Stimulated activated memory B cell treated with anti-CD40 and anti-IgM and Interleukin-4, amounts not matched to agents 10 μg/mL and 1 μg/mL and 100 μg/mL, for 72 hours (primary cell): Measurements from ENCODE around the gene PMEPA1.
"Not testable (repeated sequence)": the region's sequence is repeated elsewhere in the genome, so short reads cannot be mapped to it uniquely, and the experiment has no call there.

Source experiments
- ATAC-seq: fragments of 150-1000 bp; cut with Tn5 transposase; 2 replicates; pipeline ENCODE4 v1.10.0; 2021
- H3K27ac Mint-ChIP-seq: one replicate; pipeline ENCODE4 v1.8.0; 2022; ENCODE audit warnings: mild to moderate bottlenecking, mixed read lengths
- H3K27me3 Mint-ChIP-seq: one replicate; pipeline ENCODE4 v1.8.0; 2022; ENCODE audit warnings: mixed read lengths
- H3K36me3 Mint-ChIP-seq: one replicate; pipeline ENCODE4 v1.8.0; 2022; ENCODE audit warnings: mixed read lengths
- H3K4me1 Mint-ChIP-seq: one replicate; pipeline ENCODE4 v1.8.0; 2022; ENCODE audit warnings: mixed read lengths
- H3K4me3 Mint-ChIP-seq: one replicate; pipeline ENCODE4 v1.8.0; 2022; ENCODE audit warnings: mild to moderate bottlenecking, moderate library complexity, mixed read lengths
- H3K9me3 Mint-ChIP-seq: one replicate; pipeline ENCODE4 v1.8.0; 2022; ENCODE audit warnings: mixed read lengths

PMEPA1 gene

DNA sequence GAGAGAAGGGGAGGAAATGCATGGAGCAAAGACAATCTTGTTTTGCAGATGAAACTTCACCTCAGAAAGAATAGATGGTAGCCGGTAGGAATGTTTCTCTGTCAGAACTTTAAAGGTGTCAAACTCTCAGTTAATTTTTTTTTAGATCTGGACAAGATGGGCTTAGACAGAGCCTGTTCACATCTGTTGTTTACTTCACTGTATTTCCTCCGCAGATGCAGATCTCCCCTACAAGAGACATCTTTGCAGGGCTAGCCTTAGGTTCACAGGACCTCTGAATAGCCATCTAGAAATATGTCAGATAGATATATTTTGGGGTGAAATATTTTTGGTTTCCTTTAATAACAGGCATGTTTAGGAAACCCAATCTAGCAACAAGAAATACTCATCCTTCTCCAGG, 77.5 kb downstream of the PMEPA1 start:
- no peak overlapping the region for H3K27ac Mint-ChIP-seq
- peaks cover 34% of the 10 kb centered on the region for H3K4me1 Mint-ChIP-seq
- peaks cover 26% of the 10 kb centered on the region for H3K9me3 Mint-ChIP-seq
- peaks cover 25% of the 10 kb centered on the region for H3K36me3 Mint-ChIP-seq
- H3K4me3 Mint-ChIP-seq = no peak overlapping the region
- H3K27me3 Mint-ChIP-seq = peaks cover 55% of the 10 kb centered on the region
- ATAC-seq = no peak

DNA sequence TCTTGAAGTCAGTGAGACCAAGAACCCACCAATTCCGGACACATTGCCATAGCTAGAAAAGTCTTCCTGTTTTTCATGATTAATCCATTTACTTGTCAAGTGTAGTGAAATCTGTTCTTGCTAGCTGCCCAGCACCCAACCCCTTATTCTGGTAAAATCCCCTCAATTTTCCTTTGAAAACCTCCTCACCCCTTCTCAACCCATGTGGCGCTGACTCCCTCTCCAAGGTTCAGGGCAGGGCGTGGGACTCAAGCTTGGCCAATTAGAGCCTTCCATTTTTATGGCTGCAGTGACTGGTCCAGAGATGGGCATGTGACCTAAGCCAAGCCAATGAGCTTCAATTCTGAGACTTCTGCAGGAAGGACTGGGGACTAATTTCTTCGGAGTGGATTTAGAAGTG, 79.8 kb downstream of the PMEPA1 start:
- Mint-ChIP-seq H3K4me3 (peak overlapping the region; percentile 74), H3K4me1 (peaks cover 36% of the 10 kb centered on the region), H3K36me3 (peaks cover 20% of the 10 kb centered on the region), H3K27me3 (peaks cover 33% of the 10 kb centered on the region), H3K9me3 (peaks cover 11% of the 10 kb centered on the region), H3K27ac (peak overlapping the region; percentile 87)
- peak; percentile 72 for ATAC-seq

DNA sequence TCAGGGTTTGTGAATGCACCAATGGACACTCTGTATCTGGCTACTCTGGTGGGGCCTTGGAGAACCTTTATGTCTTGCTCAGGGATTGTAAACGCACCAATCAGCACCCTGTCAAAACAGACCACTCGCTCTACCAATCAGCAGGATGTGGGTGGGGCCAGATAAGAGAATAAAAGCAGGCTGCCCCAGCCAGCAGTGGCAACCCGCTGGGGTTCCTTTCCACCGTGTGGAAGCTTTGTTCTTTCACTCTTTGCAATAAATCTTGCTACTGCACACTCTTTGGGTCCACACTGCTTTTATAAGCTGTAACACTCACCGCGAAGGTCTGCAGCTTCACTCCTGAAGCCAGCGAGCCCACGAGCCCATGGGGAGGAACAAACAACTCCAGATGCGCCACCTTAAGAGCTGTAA, 80.3 kb downstream of the PMEPA1 start:
- ATAC-seq, H3K9me3 Mint-ChIP-seq: not testable (repeated sequence)
- Mint-ChIP-seq H3K27me3 (peaks cover 27% of the 10 kb centered on the region), H3K27ac (peak overlapping the region; percentile 87), H3K36me3 (peaks cover 20% of the 10 kb centered on the region), H3K4me3 (peak overlapping the region; percentile 74), H3K4me1 (peaks cover 36% of the 10 kb centered on the region)

DNA sequence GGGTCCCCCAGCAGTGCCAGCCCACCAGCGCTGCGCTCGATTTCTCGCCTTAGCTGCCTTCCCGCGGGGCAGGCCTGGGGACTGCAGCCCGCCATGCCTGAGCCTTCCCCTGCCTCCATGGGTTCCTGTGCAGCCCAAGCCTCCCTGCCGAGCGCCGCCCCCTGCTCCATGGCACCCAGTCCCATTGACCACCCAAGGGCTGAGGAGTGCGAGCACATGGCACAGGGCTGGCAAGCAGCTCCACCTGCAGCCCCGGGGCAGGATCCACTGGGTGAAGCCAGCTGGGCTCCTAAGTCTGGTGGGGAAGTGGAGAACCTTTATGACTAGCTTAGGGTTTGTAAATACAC, 80.9 kb downstream of the PMEPA1 start:
- peak overlapping the region; percentile 87 for H3K27ac Mint-ChIP-seq
- not testable (repeated sequence) for H3K9me3 Mint-ChIP-seq, ATAC-seq
- H3K4me1 Mint-ChIP-seq = peaks cover 35% of the 10 kb centered on the region
- H3K27me3 Mint-ChIP-seq = peaks cover 25% of the 10 kb centered on the region
- peak overlapping the region; percentile 34 for H3K4me3 Mint-ChIP-seq
- H3K36me3 Mint-ChIP-seq = peaks cover 19% of the 10 kb centered on the region

DNA sequence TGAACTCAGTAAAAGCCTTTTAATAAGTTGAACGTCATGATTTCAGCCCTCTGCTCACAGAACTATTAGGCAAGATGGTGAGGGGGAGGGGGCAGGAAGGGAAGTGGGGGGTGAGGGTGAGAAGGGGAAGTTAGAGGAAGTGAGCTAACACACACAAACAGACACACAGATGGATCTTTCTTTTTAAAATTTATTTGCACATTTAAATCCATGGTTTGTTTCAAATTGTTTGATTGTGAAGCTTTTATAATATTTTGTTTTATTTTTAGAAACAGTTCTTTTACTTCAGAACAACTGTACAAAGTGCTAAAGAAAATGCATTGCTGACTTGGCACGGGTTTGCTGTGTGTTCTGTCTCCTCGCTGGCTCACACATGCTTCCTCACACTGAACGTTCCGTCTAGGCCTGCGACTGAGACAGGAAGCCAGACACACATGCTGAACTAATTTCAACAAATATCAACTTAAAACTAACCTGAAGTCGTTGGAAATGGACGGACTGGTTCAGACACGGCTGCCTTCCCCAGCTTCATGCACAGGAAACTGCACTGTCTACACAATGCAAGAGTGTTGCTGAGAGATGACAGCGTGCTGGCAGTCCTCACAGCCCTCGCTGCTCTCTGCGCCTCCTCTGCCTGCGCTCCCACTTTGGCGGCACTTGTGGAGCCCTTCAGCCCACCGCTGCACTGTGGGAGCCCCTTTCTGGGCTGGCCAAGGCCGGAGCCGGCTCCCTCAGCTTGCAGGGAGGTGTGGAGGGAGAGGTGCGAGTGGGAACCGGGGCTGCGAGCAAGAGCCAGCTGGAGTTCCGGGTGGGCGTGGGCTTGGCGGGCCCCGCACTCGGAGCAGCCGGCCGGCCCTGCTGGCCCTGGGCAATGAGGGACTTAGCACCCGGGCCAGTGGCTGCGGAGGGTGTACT, 81.5 kb downstream of the PMEPA1 start:
- H3K9me3 Mint-ChIP-seq = peaks cover 8% of the 10 kb centered on the region
- peaks cover 29% of the 10 kb centered on the region for H3K4me1 Mint-ChIP-seq
- H3K36me3 Mint-ChIP-seq = peaks cover 19% of the 10 kb centered on the region
- H3K4me3 Mint-ChIP-seq = peak overlapping the region; percentile 60
- peak overlapping the region; percentile 87 for H3K27ac Mint-ChIP-seq
- peak; percentile 83 for ATAC-seq
- peaks cover 20% of the 10 kb centered on the region for H3K27me3 Mint-ChIP-seq

DNA sequence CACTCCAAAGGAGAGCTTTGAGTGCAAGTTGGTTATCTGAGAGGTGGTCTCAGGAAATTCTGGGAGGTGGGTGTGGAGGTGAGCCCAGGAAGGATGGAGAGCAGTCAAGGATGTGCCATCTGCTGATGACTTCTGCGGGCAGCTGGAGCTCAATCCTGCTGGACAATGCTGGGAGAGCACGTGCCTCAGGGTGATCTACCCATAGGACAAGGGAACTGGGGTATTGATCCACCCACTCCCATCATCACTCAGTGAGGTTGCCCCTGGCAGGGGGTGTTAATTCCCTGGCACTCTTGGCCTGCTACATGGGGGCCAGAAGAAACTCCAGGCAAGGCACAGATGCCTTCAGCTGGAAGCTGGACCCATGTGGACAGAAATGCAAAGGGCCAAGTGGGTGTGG, 82.5 kb downstream of the PMEPA1 start:
- peak overlapping the region; percentile 87 for H3K27ac Mint-ChIP-seq
- no peak overlapping the region for H3K4me3 Mint-ChIP-seq
- peaks cover 8% of the 10 kb centered on the region for H3K9me3 Mint-ChIP-seq
- peaks cover 10% of the 10 kb centered on the region for H3K27me3 Mint-ChIP-seq
- peaks cover 34% of the 10 kb centered on the region for H3K4me1 Mint-ChIP-seq
- no peak for ATAC-seq
- peaks cover 19% of the 10 kb centered on the region for H3K36me3 Mint-ChIP-seq

DNA sequence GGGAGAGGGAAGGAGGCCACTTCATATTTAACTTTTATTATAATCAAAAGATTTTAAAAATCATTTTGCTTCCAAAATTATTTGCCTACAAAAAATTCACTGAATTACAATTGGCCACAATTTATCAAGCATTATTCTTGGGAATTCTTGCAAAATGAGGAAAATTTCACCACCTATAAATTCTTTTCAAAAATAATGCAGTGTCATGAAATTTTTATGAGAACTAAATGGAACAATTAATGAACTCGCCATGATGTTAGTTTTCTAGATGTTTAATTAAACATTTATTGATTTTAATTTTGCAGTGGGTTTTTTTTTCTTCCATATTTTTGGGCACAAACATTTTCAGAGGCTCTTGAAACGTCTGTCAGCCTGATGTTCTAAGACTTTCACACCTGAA, 83.8 kb downstream of the PMEPA1 start:
- Mint-ChIP-seq H3K4me1 (peaks cover 47% of the 10 kb centered on the region), H3K36me3 (peaks cover 19% of the 10 kb centered on the region)

DNA sequence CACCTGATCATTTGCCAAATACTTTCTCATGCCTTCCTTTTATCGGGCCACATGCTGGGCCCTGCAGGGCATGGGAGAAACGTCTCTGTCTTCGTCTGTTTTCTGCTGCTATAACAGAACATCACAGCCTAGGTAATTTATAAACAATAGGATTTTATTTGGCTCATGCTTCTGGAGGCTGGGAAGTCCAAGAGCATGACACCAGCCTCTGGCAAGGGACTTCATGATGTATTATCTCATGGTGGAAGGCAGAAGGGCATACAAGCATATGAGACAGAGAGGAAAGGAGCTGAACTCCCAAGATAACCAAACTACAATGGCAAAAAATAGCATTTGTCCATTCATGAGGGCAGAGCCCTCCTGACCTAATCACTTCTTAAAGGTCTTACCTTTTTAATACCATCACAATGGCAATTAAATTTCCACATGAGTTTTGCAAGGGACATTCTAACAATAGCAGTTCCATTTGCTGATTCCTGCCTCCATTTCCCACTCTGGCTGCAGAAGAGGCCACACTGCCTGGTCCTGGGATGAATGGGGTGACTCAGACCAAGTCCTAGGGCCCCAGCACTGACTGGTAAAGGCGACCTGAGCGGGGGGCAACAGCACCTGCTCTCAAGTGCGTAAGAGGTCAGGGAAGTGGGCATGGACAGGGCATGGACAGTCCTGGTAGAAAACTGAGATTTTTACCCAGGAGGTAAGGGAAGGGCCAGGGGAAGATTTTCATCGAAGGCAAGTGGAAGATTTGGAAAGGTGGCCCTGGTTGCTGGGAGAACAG, 84.4 kb downstream of the PMEPA1 start:
- Mint-ChIP-seq H3K9me3 (peaks cover 8% of the 10 kb centered on the region), H3K27me3 (no peaks in the 10 kb centered on the region), H3K36me3 (peaks cover 19% of the 10 kb centered on the region), H3K27ac (peak overlapping the region; percentile 41), H3K4me3 (peak overlapping the region; percentile 19), H3K4me1 (peaks cover 52% of the 10 kb centered on the region)
- no peak for ATAC-seq

More for the DNA sequence above, 83.8 kb downstream of the PMEPA1 start:
- no peaks in the 10 kb centered on the region for H3K27me3 Mint-ChIP-seq
- peaks cover 8% of the 10 kb centered on the region for H3K9me3 Mint-ChIP-seq
- ATAC-seq = no peak
- peak overlapping the region; percentile 19 for H3K4me3 Mint-ChIP-seq
- peak overlapping the region; percentile 41 for H3K27ac Mint-ChIP-seq

DNA sequence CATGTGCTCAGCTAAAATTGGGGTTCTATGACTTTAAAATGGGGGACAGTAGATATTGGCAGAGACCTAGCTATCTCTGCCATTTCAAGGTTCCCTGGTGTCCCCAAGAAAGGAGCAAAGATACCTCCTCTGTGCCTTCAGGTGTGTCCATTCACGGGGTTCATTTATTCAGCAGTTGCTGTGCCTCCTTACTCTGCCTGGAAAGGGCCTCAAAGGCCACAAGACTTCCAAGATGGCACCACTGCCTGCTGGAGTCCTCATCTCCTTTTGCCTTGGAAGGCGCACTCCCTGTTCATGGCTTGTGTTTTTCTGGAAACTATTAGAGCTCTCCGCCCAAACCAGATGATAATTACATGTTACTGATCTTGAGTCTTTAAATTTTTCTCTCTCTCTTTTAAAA, 85.7 kb downstream of the PMEPA1 start:
- Mint-ChIP-seq H3K27me3 (no peaks in the 10 kb centered on the region), H3K9me3 (peaks cover 8% of the 10 kb centered on the region), H3K4me3 (no peak overlapping the region), H3K36me3 (peaks cover 19% of the 10 kb centered on the region), H3K27ac (no peak overlapping the region), H3K4me1 (peaks cover 52% of the 10 kb centered on the region)
- ATAC-seq = no peak

DNA sequence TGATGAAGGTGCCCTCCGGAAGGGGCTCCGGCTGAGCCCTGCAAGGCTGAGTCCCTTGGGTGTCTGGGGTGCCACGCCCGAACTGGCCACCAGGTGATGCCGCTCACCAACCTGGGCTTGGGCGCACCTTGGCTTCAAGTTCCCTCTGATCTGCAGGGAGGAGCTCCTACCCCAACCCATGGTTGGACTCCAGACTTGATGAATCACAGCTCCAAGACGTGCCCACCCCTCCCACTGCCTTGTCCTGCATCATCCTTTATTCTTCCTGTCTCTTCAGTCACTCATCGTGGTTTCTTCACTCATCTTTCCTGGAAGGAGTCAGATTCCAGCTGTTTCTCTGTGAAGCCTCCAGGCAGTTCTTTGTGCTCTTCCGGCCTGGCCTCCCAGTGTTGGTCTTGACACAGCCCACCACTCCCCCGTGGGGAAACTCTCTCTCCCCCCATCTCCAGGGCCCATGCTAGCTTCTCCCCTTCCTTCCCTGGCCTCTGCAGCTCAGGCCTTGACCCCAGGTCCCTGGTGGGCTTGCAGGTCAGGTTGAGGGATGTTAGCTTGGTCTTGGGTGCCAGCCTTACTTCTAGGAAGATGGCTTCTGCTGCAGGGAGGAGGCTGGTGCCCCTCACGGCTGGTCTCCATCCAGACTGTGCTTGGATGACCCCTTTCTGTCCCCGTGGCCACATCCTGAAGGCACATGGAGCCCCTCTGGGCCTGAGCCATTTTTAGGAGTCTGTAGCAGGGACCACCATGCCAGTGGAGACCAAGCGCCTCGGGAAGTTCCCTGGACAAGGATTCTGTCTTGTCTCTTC, 87.0 kb downstream of the PMEPA1 start:
- Mint-ChIP-seq H3K36me3 (peaks cover 19% of the 10 kb centered on the region), H3K27me3 (no peaks in the 10 kb centered on the region), H3K9me3 (peaks cover 8% of the 10 kb centered on the region), H3K27ac (peak overlapping the region; percentile 69), H3K4me1 (peaks cover 60% of the 10 kb centered on the region), H3K4me3 (no peak overlapping the region)
- no peak for ATAC-seq

DNA sequence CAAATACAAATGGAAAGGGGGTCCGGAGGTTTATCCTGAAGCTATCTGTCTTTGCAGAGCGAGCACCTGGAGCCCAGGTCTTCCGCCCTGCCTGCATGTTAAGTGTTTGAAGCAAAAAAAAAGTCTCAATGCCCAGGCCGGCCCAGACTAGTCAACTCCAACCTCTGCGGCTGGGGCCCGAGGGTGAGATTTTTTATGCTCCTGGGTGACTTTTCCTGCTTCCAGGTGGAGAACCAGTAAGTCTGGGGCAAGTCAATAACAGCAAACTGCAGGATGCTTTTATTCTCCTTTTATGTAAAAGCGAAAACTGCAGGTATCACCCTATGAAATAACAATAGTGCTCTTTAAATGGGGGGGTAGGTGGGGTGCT, 87.6 kb downstream of the PMEPA1 start:
- no peaks in the 10 kb centered on the region for H3K27me3 Mint-ChIP-seq
- peaks cover 60% of the 10 kb centered on the region for H3K4me1 Mint-ChIP-seq
- ATAC-seq = no peak
- H3K27ac Mint-ChIP-seq = peak overlapping the region; percentile 69
- no peak overlapping the region for H3K4me3 Mint-ChIP-seq
- peaks cover 8% of the 10 kb centered on the region for H3K9me3 Mint-ChIP-seq
- H3K36me3 Mint-ChIP-seq = peaks cover 19% of the 10 kb centered on the region

DNA sequence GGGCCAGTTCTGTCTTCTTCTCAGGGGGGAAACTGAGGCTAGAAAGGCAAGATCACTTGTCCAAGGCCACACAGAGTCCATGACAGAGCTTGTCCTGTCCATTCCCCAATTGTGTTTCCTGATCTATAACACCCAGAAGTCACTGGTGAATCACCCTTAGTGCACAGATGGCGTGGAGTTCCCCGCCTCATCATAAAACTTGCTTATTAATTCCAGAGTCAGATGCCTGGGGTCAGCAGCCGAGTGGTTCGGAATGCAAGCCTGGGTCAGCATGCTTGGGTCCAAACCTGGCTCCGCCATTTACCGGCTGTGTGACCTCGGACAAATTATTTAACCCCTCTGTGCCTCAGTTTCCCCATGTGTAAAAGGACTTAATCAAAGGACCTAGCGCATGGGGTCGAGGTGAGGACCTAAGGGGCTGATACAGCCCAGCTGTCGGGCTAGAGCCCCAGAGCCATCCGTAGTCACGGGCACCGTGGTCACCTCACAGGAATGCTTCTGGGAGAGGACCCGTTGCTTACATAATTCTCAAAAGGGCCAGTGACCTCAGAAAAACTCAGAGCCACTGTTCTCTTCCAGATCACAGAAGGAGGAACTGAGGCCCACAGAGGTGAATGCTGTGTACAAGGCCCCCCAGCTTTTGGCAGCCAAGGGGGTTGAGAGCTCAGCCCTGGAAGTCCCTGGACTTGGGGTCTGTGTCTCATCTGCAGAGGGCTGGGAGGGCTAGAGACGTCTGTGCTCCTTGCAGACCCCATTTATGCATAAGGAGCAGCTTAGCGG, 88.2 kb downstream of the PMEPA1 start:
- Mint-ChIP-seq H3K27ac (peak overlapping the region; percentile 86), H3K27me3 (no peaks in the 10 kb centered on the region), H3K4me1 (peaks cover 63% of the 10 kb centered on the region), H3K36me3 (peaks cover 19% of the 10 kb centered on the region), H3K9me3 (peaks cover 8% of the 10 kb centered on the region), H3K4me3 (peak overlapping the region; percentile 73)
- no peak for ATAC-seq

DNA sequence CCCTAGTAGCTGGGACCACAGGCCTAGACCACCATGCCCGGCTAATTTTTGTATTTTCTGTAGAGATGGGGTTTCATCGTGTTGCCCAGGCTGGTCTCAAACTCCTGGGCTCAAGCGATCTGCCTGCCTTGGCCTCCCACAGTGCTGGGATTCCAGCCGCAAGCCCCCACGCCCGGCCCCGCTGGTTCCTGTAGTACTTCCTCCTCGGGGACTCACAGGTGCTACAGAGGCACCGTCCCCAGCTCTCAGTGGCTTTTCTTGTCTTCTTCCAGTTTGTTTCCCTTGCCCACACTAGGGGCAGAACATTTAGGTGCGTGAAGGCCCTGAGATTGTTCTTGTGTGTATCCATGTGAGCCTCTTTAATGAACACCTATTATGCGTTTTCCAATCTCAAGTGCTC, 88.8 kb downstream of the PMEPA1 start:
- H3K4me3 Mint-ChIP-seq = peak overlapping the region; percentile 73
- peaks cover 63% of the 10 kb centered on the region for H3K4me1 Mint-ChIP-seq
- peaks cover 8% of the 10 kb centered on the region for H3K9me3 Mint-ChIP-seq
- H3K27ac Mint-ChIP-seq = peak overlapping the region; percentile 86
- no peaks in the 10 kb centered on the region for H3K27me3 Mint-ChIP-seq
- no peak for ATAC-seq
- peaks cover 15% of the 10 kb centered on the region for H3K36me3 Mint-ChIP-seq

DNA sequence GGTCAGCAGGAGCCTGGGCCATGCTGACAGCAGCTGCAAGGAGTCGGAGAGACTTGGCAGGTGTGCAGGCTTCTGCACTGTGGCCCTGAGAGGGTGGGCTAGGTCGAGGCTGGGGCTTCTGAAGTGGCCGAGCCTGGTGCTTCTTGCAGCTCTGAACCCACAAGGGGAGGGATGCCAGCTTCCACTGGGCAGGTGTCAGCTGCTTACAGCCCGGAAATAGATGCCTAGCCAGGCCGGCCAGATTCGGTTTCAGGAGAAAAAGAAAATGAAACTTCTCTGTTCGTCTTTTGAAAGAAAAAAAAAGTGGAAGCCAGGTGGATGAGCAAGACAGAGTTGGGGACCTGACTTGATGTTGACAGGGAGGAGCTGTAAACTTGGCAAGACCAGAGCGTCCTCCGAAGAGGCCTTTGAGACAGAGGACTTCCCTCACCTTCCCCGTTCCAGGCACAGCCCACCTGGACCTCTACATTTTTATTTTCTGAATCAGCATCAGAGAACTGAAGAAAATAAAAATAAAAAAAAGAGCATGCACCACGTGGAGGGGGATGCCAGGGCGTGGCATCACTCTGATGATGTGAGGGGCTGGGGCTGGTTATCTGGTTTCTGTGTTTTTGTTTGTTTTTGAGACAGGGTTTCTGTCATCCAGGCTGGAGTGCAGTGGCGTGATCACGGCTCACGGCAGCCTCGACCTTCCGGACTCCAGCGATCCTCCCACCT, 89.4 kb downstream of the PMEPA1 start, which contains the start of gene ZBP1:
Gene ZBP1 (minus strand): TSS at position 153 of the 717 bp plus-strand sequence. CDS start 131 bp downstream, at position 22.
- peaks cover 9% of the 10 kb centered on the region for H3K36me3 Mint-ChIP-seq
- H3K27ac Mint-ChIP-seq = peak within 1 kb of the TSS; percentile 86
- H3K9me3 Mint-ChIP-seq = peaks cover 5% of the 10 kb centered on the region
- H3K4me3 Mint-ChIP-seq = peak within 1 kb of the TSS; percentile 73
- H3K4me1 Mint-ChIP-seq = peaks cover 63% of the 10 kb centered on the region
- no peaks in the 10 kb centered on the region for H3K27me3 Mint-ChIP-seq
- ATAC-seq = peak; percentile 62
